ENCODE results near the gene FRG2B.
"Not testable (repeated sequence)": the region's sequence is repeated elsewhere in the genome, so short reads cannot be mapped to it uniquely, and the experiment has no call there.

The FRG2B gene

GRCh38 chr10:133592716-133593115 is 33.9 kb downstream of the FRG2B start:
- DNase-seq: no peak

GRCh38 chr10:133590970-133591359 is 35.6 kb downstream of the FRG2B start:
- DNase-seq: no peak

- DNase-seq: no peak
Measured at GRCh38 chr10:133590226-133590969, 36.2 kb downstream of the FRG2B start.

GRCh38 chr10:133577037-133577436 is 49.6 kb downstream of the FRG2B start:
- DNase-seq: not testable (repeated sequence)
